Right renal pelvis (tissue), 4 donors: ENCODE data around the gene UNC13B. TPM values are rescaled to one million over a fixed set of nuclear protein-coding genes. Genes with fewer than 3 reads are reported as not detected.

Experiments used
- DNase-seq, 4 donors: peaks; one replicate each; pipeline ENCODE4 v3.0.0-alpha.2; 2013; ENCODE audit warnings: low read depth in 4 of 4, low spot score in 3 of 4, missing footprints in 1 of 4
- polyA plus RNA-seq, 4 donors: library from polyadenylated mRNA; unstranded; fragments of 120-200 nt; gene quantifications; one replicate each; pipeline ENCODE4 v1.2.1, GENCODE V29; 2013; ENCODE audit not compliant: insufficient read length in 4 of 4

The UNC13B gene
- polyA plus RNA-seq, 4 donors = 25.1 to 27.6 (median 26.6) TPM

GRCh38 chr9:35271637-35272036, 109.8 kb downstream of the UNC13B start:
- no peak for DNase-seq

- DNase-seq = no peak
These were observed 111.2 kb downstream of the UNC13B start for GRCh38 chr9:35272989-35273388.

DNA sequence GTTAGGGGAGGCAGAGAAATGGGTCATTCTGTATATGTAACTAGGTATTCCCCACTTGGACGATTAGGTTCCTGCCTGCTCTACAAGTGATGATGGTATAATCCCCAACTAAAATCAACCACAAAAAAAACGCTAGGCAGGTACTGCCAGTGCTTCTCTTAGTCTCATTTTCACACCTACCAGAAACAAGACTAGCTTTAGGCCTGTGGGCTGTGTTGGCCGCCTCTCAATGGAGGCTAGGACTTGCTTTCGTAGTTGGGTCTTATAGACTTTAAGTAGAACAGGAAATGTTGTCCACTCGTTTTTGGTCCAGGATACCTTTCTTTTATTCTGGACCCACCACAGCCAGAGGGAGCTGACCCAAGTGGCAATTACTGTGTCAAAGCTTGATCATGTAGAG, 111.8 kb downstream of the UNC13B start:
- DNase-seq = no peak

- DNase-seq = no peak
These were observed 113.2 kb downstream of the UNC13B start for GRCh38 chr9:35274993-35275392.

DNA sequence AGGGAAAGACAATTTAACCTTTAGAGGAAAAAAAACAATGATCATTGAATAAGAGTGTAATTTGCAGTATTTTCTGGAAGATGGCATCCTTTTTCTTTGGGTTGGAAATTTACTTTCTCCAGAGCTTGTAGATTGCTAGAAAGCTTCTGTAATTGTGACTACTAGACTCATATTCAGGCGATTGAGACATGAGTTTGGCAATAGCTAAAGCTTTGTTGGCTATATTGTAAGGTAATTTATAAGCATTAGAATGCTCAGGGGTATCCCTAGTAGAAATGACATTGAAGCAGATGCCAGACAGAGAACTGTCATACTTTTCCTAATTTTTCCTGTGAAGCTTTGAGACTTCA, 115.3 kb downstream of the UNC13B start:
- DNase-seq = no peak

DNA sequence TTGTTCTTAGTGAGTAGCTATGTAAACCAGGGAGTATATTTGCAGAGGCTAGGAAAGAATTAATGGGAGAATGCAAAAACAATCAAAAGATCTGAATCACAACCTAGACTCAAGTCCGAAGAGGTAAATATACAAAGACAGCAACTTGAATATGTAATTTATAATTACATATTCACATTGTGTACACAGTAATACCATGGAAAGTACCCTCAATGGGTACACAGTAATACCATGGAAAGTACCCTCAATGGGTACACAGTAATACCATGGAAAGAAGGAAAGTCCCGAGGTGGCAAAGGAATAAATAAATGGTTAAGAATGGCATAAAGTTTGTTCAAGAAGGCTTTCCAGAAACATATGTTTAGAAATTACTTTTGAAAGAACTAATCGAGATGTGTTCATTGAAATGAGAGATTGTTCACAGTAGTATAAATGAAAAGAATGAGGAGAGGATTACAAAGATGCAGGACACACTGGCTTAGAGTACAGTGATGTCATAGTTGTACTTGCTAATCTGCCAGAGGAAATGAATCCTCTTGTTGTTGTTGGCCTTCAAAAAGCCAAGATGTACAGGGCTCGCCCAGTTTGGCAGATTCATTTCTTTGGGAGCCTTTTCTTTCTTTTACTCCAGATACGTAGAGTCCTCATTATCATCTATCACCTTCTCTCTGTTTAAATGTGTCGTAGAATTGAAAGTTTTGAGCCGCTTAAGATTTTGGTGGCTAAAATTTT, 116.0 kb downstream of the UNC13B start:
- DNase-seq = no peak

- DNase-seq = no peak
These were observed 118.1 kb downstream of the UNC13B start for GRCh38 chr9:35279946-35280345.

- no peak for DNase-seq
These were observed 118.6 kb downstream of the UNC13B start for GRCh38 chr9:35280399-35280798.

- DNase-seq = no peak
These were observed 123.9 kb downstream of the UNC13B start for GRCh38 chr9:35285731-35286130.

- DNase-seq = no peak
These were observed 124.6 kb downstream of the UNC13B start for GRCh38 chr9:35286381-35286780.

- DNase-seq = no peak
These were observed 126.3 kb downstream of the UNC13B start for GRCh38 chr9:35287987-35288632.

- DNase-seq = no peak
These were observed 127.0 kb downstream of the UNC13B start for GRCh38 chr9:35288778-35289177.

GRCh38 chr9:35293376-35293964, 131.7 kb downstream of the UNC13B start:
- no peak for DNase-seq

GRCh38 chr9:35294066-35294465, 132.3 kb downstream of the UNC13B start:
- DNase-seq = no peak

- no peak for DNase-seq
These were observed 132.7 kb downstream of the UNC13B start for GRCh38 chr9:35294556-35294955.

GRCh38 chr9:35295369-35296036, 133.7 kb downstream of the UNC13B start:
- no peak for DNase-seq

DNA sequence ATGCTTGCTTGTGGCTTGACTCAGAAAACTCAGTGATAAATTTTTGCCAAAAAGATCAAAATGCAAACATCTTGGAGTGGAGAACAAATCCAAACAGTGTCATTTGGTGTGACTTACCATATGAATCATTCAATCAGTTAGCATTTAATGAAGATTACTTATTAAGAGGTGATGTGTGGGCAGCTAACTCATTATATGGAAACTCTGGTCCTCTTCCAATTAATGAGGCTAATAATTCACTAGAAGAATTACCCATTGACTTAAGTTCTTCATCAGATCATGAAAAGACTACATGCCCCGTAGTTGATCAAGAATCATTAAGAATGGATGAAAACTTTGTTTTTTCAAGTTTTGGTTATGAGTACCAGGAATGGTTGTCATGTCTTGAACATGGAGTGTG, 141.8 kb downstream of the UNC13B start:
- no peak for DNase-seq

DNA sequence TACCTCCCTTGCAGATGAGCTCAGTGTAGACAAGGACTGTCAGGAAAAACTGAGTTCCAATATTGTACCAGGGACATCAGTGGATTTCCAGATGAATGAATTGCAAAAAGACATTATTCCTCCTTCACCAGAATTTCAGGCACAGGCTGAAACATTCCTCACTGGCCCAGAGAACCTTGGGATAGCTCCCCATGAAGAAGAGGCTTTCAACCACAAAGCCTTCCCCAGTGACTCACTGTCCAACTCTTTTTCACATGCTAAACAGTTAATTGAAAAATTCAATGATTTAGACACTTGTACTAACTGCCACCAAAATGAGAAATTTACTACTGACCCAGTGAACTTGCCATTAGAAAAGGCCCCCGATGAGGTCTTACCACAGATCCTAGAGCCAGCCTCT, 144.5 kb downstream of the UNC13B start:
- no peak for DNase-seq

DNA sequence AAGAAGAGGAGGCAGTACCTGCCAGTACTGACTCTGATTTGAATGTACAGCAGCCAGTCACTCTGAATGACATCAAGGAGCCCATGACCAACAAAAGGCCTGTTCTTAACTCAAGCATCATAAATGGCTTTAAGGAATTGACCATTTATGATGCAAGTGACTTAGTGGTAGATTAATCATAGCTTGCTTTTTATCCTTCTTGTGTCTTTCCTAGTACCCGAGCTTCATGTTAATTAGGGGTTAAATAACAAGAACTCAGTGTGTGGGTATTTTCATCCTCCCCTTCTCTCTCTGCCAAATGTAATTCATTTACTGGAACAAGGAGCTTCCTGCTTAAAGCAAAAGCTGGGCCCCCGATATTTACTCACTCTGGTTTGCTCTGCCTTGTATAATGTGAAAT, 146.5 kb downstream of the UNC13B start:
- no peak for DNase-seq

DNA sequence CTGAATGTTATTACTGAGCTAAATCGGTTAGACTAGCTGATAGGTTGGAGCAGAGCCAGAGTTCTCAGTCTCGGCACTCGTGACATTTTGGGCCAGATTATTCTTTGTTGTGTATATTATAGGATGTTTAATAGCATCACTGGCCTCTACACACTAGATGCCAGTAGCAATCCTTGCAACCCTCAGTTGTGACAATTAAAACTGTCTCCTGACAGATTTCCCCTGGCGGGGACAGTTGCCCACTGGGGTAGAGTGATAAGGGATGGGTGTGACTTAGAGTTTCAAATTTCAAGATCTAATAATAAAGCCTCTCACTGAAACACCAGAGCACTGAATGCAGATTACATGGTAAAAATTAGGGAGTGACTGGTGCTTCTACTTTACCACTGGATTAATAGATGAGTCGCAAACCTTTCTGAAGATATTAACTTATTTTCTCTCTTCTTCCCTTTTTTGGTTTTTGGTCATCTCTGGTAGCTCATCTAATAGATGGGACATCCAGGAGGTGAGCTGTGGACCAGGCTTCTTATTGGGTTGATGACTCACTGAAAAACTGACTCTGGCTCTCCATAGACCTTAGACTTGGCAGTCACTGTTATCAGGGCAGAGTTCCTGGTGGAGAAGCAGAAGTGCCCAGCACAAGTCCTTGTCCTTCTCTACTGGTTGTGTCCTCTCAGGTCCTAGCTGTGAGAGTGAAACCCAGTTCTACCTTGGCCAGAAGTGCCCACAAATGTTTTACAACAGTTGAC, 150.3 kb downstream of the UNC13B start:
- no peak for DNase-seq

- no peak for DNase-seq
These were observed 151.7 kb downstream of the UNC13B start for GRCh38 chr9:35313460-35313859.
